Effector memory CD4-positive, alpha-beta T cell (primary cell): ENCODE results near the gene LRRC52.

Source experiments
- DNase-seq, 3 donors: peaks; one replicate each; pipeline ENCODE4 v3.0.0-alpha.2; 2020
- H3K27ac ChIP-seq: 2 replicates; pipeline ENCODE4 v1.7.0; 2013; ENCODE audit warnings: mild to moderate bottlenecking, low read length, moderate library complexity; ENCODE audit not compliant: insufficient read depth, poor library complexity, severe bottlenecking
- H3K27me3 ChIP-seq: replicated peaks from 2 replicates; pipeline ENCODE4 v1.7.0; 2013; ENCODE audit warnings: mild to moderate bottlenecking, low read length; ENCODE audit not compliant: insufficient read depth, control insufficient read depth, poor library complexity, severe bottlenecking
- H3K36me3 ChIP-seq: 2 replicates; pipeline ENCODE4 v1.7.0; 2013; ENCODE audit warnings: mild to moderate bottlenecking, low read length, moderate library complexity; ENCODE audit not compliant: control insufficient read depth, insufficient read depth
- H3K4me1 ChIP-seq: 2 replicates; pipeline ENCODE4 v1.7.0; 2013; ENCODE audit warnings: low read length, mild to moderate bottlenecking; ENCODE audit not compliant: control insufficient read depth, insufficient read depth, poor library complexity, severe bottlenecking
- H3K4me3 ChIP-seq: 2 replicates; pipeline ENCODE4 v1.7.0; 2013; ENCODE audit warnings: low read length, low read depth, mild to moderate bottlenecking; ENCODE audit not compliant: insufficient read depth, poor library complexity, severe bottlenecking
- H3K9me3 ChIP-seq: 2 replicates; pipeline ENCODE4 v1.7.0; 2013; ENCODE audit warnings: mild to moderate bottlenecking, low read length, moderate library complexity; ENCODE audit not compliant: control insufficient read depth
- total RNA-seq, 3 donors: gene quantifications; one replicate each; lab custom pipeline; 2026; lab: John Stamatoyannopoulos, UW

The LRRC52 gene, protein sequence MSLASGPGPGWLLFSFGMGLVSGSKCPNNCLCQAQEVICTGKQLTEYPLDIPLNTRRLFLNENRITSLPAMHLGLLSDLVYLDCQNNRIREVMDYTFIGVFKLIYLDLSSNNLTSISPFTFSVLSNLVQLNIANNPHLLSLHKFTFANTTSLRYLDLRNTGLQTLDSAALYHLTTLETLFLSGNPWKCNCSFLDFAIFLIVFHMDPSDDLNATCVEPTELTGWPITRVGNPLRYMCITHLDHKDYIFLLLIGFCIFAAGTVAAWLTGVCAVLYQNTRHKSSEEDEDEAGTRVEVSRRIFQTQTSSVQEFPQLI
- total RNA-seq: 0 reads per million in 3 donors

DNA sequence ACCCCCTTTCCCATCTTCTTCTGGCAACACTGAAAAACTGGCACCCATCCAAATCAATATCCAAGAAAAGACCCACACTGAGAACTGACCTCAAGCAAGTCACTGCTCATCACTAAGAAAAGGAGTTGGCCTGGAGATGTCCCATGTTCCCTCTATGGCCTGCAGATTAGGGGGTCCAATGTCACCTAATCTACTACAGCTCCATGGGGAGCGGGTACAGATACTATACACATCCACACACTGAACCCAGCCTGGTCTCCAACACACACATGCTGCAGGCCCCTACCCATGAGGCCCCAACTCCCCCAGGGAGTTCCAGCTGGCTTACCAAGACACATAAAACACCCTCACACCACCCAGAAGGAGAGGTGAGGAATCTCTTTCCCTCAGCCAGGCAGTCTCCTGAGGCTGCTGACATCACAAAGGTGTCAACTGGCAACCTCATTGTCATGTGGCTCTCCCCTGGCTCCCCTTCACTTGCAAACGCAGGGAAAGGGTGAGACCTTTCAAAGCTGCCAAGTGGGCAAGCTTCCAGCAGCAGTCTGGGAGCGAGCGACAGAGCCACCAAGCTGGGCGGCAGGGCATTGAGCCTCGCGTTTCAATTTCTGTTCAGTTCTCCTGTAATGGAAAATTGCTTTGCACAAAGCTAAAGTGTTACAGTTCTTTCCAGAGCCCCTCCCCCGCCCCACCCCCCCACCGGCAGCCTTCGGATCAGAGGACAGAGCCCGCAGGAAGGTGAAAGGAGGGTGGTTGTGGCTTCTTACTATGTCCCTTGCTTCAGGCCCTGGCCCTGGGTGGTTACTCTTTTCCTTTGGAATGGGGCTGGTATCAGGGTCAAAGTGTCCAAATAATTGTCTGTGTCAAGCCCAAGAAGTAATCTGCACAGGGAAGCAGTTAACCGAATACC lies at the start of gene LRRC52:
TSS of gene LRRC52 (plus strand) at position 469 of the 907 bp plus-strand sequence. CDS start at position 766, 297 bp downstream.
- Histone ChIP-seq H3K4me3 (no peak within 1 kb of the TSS), H3K27me3 (no peaks in the 10 kb centered on the region), H3K4me1 (no peaks in the 10 kb centered on the region), H3K27ac (no peak within 1 kb of the TSS), H3K9me3 (no peaks in the 10 kb centered on the region), H3K36me3 (no peaks in the 10 kb centered on the region)
- no peak for DNase-seq

DNA sequence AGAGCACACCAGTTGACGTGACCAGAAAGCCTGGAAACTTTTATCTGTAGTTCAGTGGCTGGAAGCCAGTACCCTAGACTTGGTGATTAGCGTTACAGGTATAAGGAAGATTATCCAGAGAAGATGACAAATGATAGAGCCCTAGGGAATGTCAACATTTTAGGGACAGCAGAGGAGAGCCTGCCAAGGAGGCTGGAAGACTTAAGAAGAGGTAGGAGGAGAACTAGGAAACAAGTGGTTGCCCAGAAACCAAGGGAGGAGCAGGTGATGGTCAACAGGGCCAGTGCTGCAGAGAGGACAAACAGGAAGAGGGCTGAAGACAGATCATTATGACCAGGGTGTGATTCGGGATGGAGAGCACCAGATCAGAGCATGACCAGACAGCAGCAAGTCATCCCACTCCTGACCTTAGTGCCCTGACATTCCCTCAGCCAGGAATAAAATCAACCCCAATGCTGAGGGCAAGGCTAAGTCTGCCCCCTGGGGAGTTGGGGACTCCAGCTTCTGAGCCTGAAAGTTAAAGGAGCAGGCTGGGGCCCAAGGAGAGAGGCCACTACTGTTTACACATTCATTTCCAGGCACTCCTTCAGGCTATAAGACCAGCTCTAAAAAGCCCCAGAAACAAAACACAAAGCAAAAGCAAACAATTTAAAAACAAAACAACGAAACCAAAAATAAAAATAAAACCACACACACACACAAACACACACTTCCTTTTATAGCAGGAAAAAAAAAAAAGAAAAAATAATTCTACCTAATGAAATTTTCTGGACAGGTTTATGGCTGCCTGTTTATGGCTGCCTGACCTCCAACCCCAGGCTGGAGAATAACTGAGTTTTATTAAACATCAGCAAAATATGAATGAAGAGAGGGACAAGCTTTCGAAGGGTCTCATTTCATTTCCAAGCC lies 48.6 kb upstream of the LRRC52 start:
- H3K36me3 ChIP-seq: no peaks in the 10 kb centered on the region
- H3K27ac ChIP-seq: no peak overlapping the region
- H3K9me3 ChIP-seq: no peaks in the 10 kb centered on the region
- no peaks in the 10 kb centered on the region for H3K27me3 ChIP-seq
- no peak overlapping the region for H3K4me3 ChIP-seq
- H3K4me1 ChIP-seq: no peaks in the 10 kb centered on the region
- no peak for DNase-seq

DNA sequence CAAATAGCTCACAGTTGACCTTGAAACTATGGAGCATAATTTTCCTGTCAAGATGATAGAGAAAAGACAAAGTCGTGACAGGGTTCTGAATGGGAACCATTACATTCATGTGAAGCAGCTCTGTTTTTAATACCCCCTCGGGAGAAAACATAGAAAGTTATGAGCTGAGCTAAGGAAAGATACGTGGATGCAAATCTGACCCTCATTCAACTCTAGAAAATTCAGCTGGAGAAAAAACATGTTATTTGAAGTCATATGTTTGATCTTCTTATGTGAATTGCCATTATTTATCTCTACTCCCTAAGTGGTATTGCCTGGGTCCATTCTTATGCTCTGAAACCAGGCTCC lies 48.0 kb upstream of the LRRC52 start:
- Histone ChIP-seq H3K36me3 (no peaks in the 10 kb centered on the region), H3K4me3 (no peak overlapping the region), H3K27ac (no peak overlapping the region), H3K4me1 (no peaks in the 10 kb centered on the region), H3K27me3 (no peaks in the 10 kb centered on the region), H3K9me3 (no peaks in the 10 kb centered on the region)
- DNase-seq: no peak

DNA sequence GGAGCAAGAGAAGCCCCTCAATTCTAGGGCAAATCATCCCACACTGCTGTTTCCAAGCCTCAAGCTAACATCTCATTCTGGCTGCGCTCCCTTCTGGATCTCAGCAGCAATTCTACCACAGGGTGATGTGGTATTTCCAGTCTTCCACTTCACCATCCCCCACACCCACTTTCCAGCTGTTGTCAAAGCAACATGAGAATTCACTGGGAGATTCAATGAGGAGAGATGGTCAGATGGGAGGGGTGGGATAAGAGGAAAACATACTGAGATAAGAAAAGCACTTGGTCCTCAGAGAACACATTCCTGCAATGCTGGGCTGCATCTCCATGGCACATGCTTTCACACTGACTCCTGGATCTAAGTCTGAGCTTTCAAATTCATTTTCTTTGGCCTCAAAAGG lies 47.3 kb upstream of the LRRC52 start:
- H3K36me3 ChIP-seq: no peaks in the 10 kb centered on the region
- no peaks in the 10 kb centered on the region for H3K4me1 ChIP-seq
- no peak overlapping the region for H3K4me3 ChIP-seq
- H3K27ac ChIP-seq: no peak overlapping the region
- H3K9me3 ChIP-seq: no peaks in the 10 kb centered on the region
- H3K27me3 ChIP-seq: no peaks in the 10 kb centered on the region
- no peak for DNase-seq

DNA sequence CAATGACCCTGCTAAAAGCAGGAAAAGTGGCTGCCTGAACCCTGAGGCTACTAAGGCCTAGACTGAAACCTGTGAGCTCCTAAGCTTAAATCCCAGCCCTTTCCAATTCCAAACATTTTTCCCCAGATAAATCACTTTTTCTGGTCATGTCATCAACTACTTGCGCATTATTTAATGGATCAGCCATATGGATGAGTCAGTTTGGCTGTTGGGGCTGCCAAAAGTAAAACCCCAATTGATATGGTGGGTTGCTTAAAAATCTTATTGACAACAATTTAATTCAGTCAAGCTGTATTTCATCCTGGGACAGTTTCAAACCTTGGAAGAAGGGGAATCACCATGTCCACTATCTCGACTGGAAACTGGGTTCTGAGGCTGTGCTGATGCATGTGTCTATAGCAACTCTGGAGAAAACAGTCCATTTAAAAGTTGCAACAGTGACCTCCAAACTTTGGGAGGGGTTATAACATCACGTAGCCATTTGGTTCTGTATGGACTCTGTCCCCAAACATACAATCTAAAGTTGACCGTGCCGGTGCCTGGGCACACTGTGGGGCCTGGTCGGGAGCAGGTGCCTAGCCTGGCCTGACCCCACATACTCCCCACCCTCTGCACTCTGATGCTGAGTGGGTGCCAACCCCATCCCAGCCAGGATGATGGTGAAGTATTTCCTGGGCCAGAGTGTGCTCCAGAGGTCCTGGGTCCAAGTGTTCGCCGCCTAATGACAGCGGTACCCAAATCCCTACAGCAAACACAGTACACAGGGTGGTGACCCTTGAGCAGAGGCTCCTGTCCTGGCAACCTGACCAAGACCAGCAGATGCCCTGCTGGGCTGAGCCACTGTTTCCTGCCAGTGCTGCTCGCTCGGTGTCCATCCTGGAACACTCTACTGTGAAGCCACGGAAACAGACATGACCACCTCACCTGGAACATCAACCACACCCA lies 46.5 kb upstream of the LRRC52 start:
- Histone ChIP-seq H3K9me3 (no peaks in the 10 kb centered on the region), H3K27me3 (no peaks in the 10 kb centered on the region), H3K36me3 (no peaks in the 10 kb centered on the region), H3K27ac (no peak overlapping the region), H3K4me1 (no peaks in the 10 kb centered on the region), H3K4me3 (no peak overlapping the region)
- no peak for DNase-seq

DNA sequence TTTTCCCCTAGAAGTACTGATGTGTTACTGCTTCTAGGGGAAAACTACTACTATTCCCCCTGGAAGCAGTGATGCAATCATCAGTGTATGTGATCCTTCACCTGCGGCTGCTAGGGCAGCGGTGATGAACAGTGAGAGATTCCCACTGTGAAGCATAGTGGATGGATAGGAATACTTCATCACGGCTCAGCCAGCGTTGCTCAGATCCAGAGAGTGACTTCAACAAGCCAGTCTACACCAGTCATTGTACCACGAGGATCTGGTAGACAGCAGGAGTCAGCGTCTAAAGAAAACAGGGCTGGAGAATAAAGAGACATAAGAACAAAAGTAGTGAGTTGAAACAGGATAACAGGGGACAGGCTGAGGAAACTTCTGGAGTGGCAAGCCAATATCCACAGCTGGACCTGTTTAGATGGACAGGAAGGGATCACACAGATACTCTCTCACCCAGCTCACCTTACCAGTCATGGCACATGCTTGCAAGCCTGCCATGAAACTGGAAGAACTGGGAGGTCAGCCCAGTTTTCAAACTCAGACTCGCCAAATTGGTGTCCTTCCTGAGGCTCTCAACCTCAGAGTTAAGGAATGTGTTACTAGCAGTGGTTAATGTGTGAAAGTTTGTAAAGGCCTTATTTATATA lies 42.4 kb upstream of the LRRC52 start:
- Histone ChIP-seq H3K4me1 (no peaks in the 10 kb centered on the region), H3K4me3 (no peak overlapping the region), H3K9me3 (no peaks in the 10 kb centered on the region), H3K36me3 (no peaks in the 10 kb centered on the region), H3K27ac (no peak overlapping the region), H3K27me3 (no peaks in the 10 kb centered on the region)
- no peak for DNase-seq

DNA sequence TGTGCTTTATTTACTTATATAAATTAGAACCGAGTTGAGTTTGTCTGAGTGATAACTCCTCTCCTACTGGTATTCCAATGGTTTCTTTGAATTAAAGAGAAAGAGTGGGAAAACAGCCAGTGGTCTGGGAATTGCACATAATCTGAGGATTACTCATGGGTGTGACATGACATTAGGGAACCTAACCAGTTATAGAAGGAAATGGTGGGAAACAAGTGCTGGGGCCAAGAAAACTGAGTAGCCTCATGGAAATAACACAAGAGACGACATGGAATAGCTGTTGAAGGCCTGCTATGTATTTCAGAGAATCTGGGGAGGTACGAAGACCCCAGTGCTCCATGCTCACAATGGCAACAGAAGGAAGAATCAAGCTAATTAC lies 41.8 kb upstream of the LRRC52 start:
- Histone ChIP-seq H3K9me3 (no peaks in the 10 kb centered on the region), H3K36me3 (no peaks in the 10 kb centered on the region), H3K27ac (no peak overlapping the region), H3K4me3 (no peak overlapping the region), H3K27me3 (no peaks in the 10 kb centered on the region), H3K4me1 (no peaks in the 10 kb centered on the region)
- DNase-seq: no peak

DNA sequence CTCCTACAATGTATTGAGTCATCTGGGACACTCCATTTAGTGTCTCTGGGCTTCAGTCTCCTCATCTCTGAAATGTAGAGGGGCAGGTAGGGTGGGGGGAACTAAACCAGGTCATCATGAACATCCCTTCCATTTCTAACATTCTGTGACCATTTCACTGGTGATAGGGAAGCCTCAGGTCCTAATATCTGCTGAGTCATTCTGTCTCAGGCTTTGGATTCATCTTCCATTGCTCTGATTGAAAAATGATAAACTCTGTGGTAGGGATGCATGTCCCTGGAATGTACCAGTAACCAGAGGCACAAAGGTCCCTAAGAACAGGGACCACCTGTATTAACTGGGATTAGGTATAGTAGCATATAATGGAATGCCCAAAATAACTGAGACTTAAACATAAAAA lies 36.2 kb upstream of the LRRC52 start:
- no peak for DNase-seq
- Histone ChIP-seq H3K36me3 (no peaks in the 10 kb centered on the region), H3K9me3 (no peaks in the 10 kb centered on the region), H3K27ac (no peak overlapping the region), H3K4me3 (no peak overlapping the region), H3K27me3 (no peaks in the 10 kb centered on the region), H3K4me1 (no peaks in the 10 kb centered on the region)

DNA sequence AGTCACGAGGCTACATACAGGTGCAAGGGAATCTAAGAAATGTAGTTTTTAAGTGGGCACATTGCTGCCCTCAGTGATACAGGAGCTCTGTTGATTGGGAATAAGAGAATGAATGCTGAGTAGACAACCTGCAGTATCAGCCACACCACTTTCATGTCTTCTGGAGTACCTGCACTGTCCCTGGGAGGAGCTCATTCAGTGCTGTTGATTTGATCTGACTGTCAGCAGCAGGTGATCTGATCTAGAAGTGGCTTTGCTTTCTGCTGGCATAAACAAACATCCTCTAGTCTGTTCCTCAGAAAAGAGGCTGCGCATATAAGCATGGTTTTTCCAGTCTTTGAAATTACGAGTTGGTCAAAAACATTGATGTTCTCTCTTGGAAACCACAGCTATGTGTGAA lies 35.5 kb upstream of the LRRC52 start:
- no peak for DNase-seq
- H3K4me1 ChIP-seq: no peaks in the 10 kb centered on the region
- H3K9me3 ChIP-seq: no peaks in the 10 kb centered on the region
- no peak overlapping the region for H3K27ac ChIP-seq
- H3K4me3 ChIP-seq: no peak overlapping the region
- no peaks in the 10 kb centered on the region for H3K27me3 ChIP-seq
- no peaks in the 10 kb centered on the region for H3K36me3 ChIP-seq
